ENCODE data around the gene MTTP.

DNA sequence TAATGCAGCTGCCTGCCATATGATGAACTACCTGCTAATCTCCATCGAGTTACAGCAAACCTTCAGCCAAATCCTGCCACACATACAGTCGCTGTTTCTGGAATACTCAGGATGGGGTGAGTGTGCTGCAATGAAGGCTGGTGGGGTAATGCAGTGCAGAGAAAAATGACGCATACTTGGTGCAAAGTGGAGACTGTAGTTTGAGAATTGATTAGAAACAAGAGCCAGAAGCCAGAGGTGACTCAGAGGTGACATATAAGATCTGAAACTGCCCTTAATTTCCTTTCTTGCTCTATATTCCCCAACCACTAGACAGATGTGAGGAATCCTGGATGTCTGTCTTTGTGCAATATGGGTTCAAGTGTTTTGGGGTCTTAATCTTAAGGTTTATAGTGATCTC, 61.0 kb downstream of the MTTP start:
- TF ChIP-seq, protein P1, sequence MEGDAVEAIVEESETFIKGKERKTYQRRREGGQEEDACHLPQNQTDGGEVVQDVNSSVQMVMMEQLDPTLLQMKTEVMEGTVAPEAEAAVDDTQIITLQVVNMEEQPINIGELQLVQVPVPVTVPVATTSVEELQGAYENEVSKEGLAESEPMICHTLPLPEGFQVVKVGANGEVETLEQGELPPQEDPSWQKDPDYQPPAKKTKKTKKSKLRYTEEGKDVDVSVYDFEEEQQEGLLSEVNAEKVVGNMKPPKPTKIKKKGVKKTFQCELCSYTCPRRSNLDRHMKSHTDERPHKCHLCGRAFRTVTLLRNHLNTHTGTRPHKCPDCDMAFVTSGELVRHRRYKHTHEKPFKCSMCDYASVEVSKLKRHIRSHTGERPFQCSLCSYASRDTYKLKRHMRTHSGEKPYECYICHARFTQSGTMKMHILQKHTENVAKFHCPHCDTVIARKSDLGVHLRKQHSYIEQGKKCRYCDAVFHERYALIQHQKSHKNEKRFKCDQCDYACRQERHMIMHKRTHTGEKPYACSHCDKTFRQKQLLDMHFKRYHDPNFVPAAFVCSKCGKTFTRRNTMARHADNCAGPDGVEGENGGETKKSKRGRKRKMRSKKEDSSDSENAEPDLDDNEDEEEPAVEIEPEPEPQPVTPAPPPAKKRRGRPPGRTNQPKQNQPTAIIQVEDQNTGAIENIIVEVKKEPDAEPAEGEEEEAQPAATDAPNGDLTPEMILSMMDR (IDR thresholded peaks at IDR 0.05; ENCODE audit: poor library complexity): no peak
- no peak for TF ChIP-seq EZH2 (IDR thresholded peaks at IDR 0.05; ENCODE audit: borderline replicate concordance)

Measured in hepatocyte (in vitro differentiated cells).